GM23338 (cell line): ENCODE measurements around the gene KHDC1. TPM values are rescaled to one million over a fixed set of nuclear protein-coding genes. Genes with fewer than 3 reads are reported as not detected.

ENCODE experiments used
- ATAC-seq: fragments of 200-7000 bp; cut with Tn5 transposase; 3 replicates; pipeline ENCODE4 v1.9.1; 2020
- DNase-seq: peaks from one replicate; pipeline ENCODE4 v3.0.0-alpha.2; 2015; ENCODE audit warnings: low spot score
- H2AFZ ChIP-seq: fragments of 200-600 bp; sonication (generic); 2 replicates; pipeline ENCODE4 v1.8.0; 2016; ENCODE audit warnings: antibody characterized with exemption, mild to moderate bottlenecking, moderate library complexity
- H3F3A ChIP-seq: fragments of 200-600 bp; sonication (generic); replicated peaks from 2 replicates; pipeline ENCODE4 v1.8.0; 2017; ENCODE audit warnings: antibody characterized with exemption, mixed run types, low read depth
- H3K27ac ChIP-seq: fragments of 200-600 bp; sonication (generic); 2 replicates; pipeline ENCODE4 v1.6.1; 2016; ENCODE audit warnings: low read depth
- H3K27me3 ChIP-seq: fragments of 200-600 bp; sonication (generic); 2 replicates; pipeline ENCODE4 v1.8.0; 2016; ENCODE audit warnings: mild to moderate bottlenecking, mixed run types, moderate library complexity; ENCODE audit not compliant: insufficient read depth
- H3K36me3 ChIP-seq: fragments of 200-600 bp; sonication (generic); 2 replicates; pipeline ENCODE4 v1.8.0; 2016; ENCODE audit warnings: mild to moderate bottlenecking; ENCODE audit not compliant: insufficient read depth
- H3K4me1 ChIP-seq: fragments of 200-600 bp; sonication (generic); 2 replicates; pipeline ENCODE4 v1.8.0; 2016; ENCODE audit warnings: mild to moderate bottlenecking, moderate library complexity; ENCODE audit not compliant: insufficient read depth
- H3K4me2 ChIP-seq: fragments of 200-600 bp; sonication (generic); 2 replicates; pipeline ENCODE4 v1.7.1; 2017; ENCODE audit warnings: mixed run types
- H3K4me3 ChIP-seq: fragments of 200-600 bp; sonication (generic); 2 replicates; pipeline ENCODE4 v1.6.1; 2016; ENCODE audit warnings: mixed run types
- H3K79me2 ChIP-seq: fragments of 200-600 bp; sonication (generic); replicated peaks from 2 replicates; pipeline ENCODE4 v1.8.0; 2017; ENCODE audit warnings: mild to moderate bottlenecking; ENCODE audit not compliant: insufficient read depth
- H3K9me2 ChIP-seq: fragments of 200-600 bp; sonication (generic); 2 replicates; pipeline ENCODE4 v1.8.0; 2017; ENCODE audit not compliant: insufficient read depth
- H4K20me1 ChIP-seq: fragments of 200-600 bp; sonication (generic); replicated peaks from 2 replicates; pipeline ENCODE4 v1.8.0; 2017; ENCODE audit warnings: mild to moderate bottlenecking; ENCODE audit not compliant: insufficient read depth
- H3K27ac Mint-ChIP-seq: 2 replicates; pipeline ENCODE4 v1.8.0; 2020; ENCODE audit warnings: inconsistent platforms, mild to moderate bottlenecking, moderate library complexity, mixed read lengths
- H3K27me3 Mint-ChIP-seq: 3 replicates; pipeline ENCODE4 v1.8.0; 2022; ENCODE audit warnings: low read depth, mild to moderate bottlenecking, moderate library complexity, mixed read lengths, inconsistent platforms; ENCODE audit not compliant: insufficient read depth, poor library complexity
- H3K36me3 Mint-ChIP-seq: 3 replicates; pipeline ENCODE4 v1.8.0; 2021; ENCODE audit warnings: low read depth, mild to moderate bottlenecking, inconsistent platforms, moderate library complexity, mixed read lengths
- H3K4me1 Mint-ChIP-seq: 3 replicates; pipeline ENCODE4 v1.8.0; 2020; ENCODE audit warnings: mild to moderate bottlenecking, inconsistent platforms, mixed read lengths
- H3K4me3 Mint-ChIP-seq: 3 replicates; pipeline ENCODE4 v1.8.0; 2021; ENCODE audit warnings: moderate library complexity, mild to moderate bottlenecking, inconsistent platforms, mixed read lengths
- H3K9me3 Mint-ChIP-seq: 3 replicates; pipeline ENCODE4 v1.8.0; 2020; ENCODE audit warnings: moderate library complexity, mild to moderate bottlenecking, inconsistent platforms, mixed read lengths
- ZNF114 ChIP-seq: fragments of 250-450 bp; sonication (Bioruptor Pico); IDR thresholded peaks from 2 replicates; pipeline ENCODE4 v1.5.0; 2020; ENCODE audit warnings: mild to moderate bottlenecking, moderate library complexity
- polyA plus RNA-seq: library from polyadenylated mRNA; unstranded; fragments of >200 nt; fragmentation: Nextera tagmentation; extraction: Ambion mirVana; gene quantifications from 2 replicates; pipeline ENCODE4 v1.2.1, GENCODE V29; 2016
- total RNA-seq: library from RNA; depleted of rRNA; stranded (reverse); fragments of >200 nt; shearing (Covaris generic); gene quantifications from 2 replicates; pipeline ENCODE4 v1.2.3, GENCODE V29; 2014
- TF ChIP-seq, protein P1 (sequence below), 2 experiments: fragments of 200-600 bp in 1 of 2; sonication (generic) in 1 of 2; conservative IDR thresholded peaks; 2 replicates each; pipeline versions ENCODE4 v1.5.1 to v1.6.1; 2016 to 2017; ENCODE audit warnings: antibody characterized with exemption in 2 of 2, low read depth in 2 of 2, mild to moderate bottlenecking in 2 of 2, moderate library complexity in 1 of 2
- TF ChIP-seq, protein P2 (sequence below): IDR thresholded peaks from one replicate; pipeline ENCODE4 v1.6.1; 2018; ENCODE audit warnings: antibody characterized with exemption; ENCODE audit not compliant: unreplicated experiment
- TF ChIP-seq, protein P3 (sequence below): IDR thresholded peaks from 2 replicates; pipeline ENCODE4 v1.6.1; 2016; ENCODE audit warnings: antibody characterized with exemption

KHDC1 gene
- total and polyA plus RNA-seq, 2 experiments from 2014 or later: 5.6 to 6.9 TPM

DNA sequence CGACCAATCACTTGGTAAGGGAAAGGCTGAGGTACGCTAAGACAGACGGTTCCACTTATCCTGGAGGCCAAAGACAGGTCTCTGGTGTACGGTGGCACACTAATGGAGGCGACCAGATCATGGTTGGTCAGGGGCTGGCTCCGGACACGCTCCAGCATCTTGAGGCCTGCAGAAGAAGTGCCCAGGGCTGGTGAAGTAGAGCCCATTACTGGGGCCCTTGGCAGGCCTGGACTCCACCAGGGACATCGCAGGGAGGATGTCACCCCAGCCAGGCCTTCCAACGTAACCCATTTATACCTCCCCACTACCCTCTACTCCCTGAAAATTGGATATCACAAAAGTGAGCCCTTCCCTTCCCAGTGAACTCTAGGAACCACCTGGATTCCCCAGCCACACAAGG is 53.9 kb downstream of the KHDC1 start (continued):
- TF ChIP-seq, protein P1, sequence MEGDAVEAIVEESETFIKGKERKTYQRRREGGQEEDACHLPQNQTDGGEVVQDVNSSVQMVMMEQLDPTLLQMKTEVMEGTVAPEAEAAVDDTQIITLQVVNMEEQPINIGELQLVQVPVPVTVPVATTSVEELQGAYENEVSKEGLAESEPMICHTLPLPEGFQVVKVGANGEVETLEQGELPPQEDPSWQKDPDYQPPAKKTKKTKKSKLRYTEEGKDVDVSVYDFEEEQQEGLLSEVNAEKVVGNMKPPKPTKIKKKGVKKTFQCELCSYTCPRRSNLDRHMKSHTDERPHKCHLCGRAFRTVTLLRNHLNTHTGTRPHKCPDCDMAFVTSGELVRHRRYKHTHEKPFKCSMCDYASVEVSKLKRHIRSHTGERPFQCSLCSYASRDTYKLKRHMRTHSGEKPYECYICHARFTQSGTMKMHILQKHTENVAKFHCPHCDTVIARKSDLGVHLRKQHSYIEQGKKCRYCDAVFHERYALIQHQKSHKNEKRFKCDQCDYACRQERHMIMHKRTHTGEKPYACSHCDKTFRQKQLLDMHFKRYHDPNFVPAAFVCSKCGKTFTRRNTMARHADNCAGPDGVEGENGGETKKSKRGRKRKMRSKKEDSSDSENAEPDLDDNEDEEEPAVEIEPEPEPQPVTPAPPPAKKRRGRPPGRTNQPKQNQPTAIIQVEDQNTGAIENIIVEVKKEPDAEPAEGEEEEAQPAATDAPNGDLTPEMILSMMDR (conservative IDR thresholded peaks at IDR 0.05; ENCODE audit: low read depth in 2 of 2): no peak
- TF ChIP-seq, protein P2, sequence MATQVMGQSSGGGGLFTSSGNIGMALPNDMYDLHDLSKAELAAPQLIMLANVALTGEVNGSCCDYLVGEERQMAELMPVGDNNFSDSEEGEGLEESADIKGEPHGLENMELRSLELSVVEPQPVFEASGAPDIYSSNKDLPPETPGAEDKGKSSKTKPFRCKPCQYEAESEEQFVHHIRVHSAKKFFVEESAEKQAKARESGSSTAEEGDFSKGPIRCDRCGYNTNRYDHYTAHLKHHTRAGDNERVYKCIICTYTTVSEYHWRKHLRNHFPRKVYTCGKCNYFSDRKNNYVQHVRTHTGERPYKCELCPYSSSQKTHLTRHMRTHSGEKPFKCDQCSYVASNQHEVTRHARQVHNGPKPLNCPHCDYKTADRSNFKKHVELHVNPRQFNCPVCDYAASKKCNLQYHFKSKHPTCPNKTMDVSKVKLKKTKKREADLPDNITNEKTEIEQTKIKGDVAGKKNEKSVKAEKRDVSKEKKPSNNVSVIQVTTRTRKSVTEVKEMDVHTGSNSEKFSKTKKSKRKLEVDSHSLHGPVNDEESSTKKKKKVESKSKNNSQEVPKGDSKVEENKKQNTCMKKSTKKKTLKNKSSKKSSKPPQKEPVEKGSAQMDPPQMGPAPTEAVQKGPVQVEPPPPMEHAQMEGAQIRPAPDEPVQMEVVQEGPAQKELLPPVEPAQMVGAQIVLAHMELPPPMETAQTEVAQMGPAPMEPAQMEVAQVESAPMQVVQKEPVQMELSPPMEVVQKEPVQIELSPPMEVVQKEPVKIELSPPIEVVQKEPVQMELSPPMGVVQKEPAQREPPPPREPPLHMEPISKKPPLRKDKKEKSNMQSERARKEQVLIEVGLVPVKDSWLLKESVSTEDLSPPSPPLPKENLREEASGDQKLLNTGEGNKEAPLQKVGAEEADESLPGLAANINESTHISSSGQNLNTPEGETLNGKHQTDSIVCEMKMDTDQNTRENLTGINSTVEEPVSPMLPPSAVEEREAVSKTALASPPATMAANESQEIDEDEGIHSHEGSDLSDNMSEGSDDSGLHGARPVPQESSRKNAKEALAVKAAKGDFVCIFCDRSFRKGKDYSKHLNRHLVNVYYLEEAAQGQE: no peak

DNA sequence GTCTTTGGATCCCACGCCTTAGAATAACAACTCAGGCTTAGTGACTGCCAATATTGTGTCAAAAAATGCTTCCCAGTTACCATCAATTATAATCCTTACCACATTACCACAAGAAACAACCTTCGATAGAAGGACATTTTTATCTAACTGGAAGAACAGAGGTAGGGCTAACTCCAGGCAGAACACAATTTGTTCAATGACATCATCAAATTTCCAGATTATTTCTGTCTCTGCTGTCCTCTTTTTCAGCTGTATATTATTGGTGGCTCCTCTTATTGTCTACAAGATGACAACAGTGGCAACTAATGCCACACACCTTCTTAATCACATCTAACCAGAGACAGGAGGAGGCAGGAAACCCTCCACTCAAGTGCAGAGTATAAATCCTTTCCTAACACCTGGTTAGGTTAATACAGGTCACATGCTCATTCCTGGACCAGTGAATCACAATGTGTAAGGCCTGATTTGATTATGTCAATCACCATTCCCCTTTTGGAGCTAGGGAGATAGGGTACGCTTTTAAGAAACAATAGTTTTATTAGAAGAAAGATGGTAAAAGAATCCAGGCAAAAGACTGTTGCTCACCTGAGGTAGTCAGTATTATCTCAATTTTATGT is 55.7 kb downstream of the KHDC1 start:
- Mint-ChIP-seq H3K36me3 (peaks cover 16% of the 10 kb centered on the region; the same call in 2 of the 3 replicates), H3K27ac (no peak overlapping the region), H3K9me3 (peaks cover 29% of the 10 kb centered on the region), H3K4me3 (no peak overlapping the region), H3K27me3 (peaks cover 10% of the 10 kb centered on the region), H3K4me1 (peaks cover 12% of the 10 kb centered on the region)
- Histone ChIP-seq H3K27me3 (no peaks in the 10 kb centered on the region), H3K9me2 (0 out of 2 replicates have a peak, but pooled peaks cover 2% of the 10 kb centered on the region), H3K4me3 (no peak overlapping the region), H3K4me2 (no peak overlapping the region), H3F3A (no peaks in the 10 kb centered on the region), H3K79me2 (no peaks in the 10 kb centered on the region), H3K27ac (no peak overlapping the region), H4K20me1 (no peaks in the 10 kb centered on the region), H3K36me3 (no peaks in the 10 kb centered on the region), H2AFZ (no peak overlapping the region), H3K4me1 (peaks cover 9% of the 10 kb centered on the region)
- DNase-seq (no peak), ATAC-seq (no peak)
- TF ChIP-seq, protein P2: no peak
- TF ChIP-seq, protein P3, sequence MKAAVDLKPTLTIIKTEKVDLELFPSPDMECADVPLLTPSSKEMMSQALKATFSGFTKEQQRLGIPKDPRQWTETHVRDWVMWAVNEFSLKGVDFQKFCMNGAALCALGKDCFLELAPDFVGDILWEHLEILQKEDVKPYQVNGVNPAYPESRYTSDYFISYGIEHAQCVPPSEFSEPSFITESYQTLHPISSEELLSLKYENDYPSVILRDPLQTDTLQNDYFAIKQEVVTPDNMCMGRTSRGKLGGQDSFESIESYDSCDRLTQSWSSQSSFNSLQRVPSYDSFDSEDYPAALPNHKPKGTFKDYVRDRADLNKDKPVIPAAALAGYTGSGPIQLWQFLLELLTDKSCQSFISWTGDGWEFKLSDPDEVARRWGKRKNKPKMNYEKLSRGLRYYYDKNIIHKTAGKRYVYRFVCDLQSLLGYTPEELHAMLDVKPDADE: no peak
- no peak for TF ChIP-seq ZNF114 (CRISPR knock-in tag)
- TF ChIP-seq, protein P1 (conservative IDR thresholded peaks at IDR 0.05; ENCODE audit: low read depth in 2 of 2): no peak
